ENCODE data around the gene UBR4.

- peak in 4 of 5 experiments; percentile 39 to 49 (median 44) for TF ChIP-seq CTCF (IDR thresholded peaks at IDR 0.05)
- no peak for TF ChIP-seq POLR2AphosphoS5 (IDR thresholded peaks at IDR 0.05)
Measured at GRCh38 chr1:19113697-19114092, 96.4 kb downstream of the UBR4 start.

Data from transverse colon (tissue), 4 donors.